Measurements from ENCODE around the gene BBS2.
A peak's percentile ranks its signal among the peaks of the same experiment; 100 is the strongest.

BBS2 gene

DNA sequence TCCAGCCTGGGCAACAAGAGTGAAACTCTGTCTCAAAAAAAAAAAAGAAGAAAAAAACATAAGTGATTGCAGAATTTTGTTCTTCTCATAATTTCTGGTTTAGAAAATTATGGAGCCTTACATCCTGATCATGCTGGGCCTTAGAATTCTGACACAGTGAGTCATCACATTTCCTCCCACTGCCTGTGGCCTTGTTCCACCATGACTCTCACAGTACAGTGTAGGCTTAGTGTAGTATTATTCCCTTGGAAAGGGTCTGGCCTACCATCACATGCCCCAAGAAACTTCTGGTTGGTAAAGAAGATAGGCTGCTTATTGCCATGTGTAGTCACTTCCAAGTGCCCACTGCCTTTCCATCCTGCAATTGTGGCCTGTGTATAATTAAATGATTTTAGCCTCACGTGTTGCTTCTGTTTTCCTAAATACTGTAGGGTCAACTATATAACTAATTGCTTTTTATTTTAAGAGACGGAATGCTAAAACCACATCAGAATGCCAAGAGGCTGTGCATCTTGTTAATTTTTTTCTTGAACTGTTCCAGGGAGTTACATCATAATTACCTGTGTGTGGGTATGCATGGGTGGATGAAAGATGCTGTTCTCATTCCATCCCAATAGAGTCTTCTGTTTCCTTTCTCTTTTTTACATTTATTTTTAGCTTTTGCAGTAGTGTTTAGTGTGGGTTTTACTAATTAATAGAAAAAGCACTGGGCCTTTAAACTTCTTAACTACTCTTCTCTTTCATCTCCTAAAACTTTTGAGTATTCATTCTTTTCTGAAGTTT is 42.5 kb downstream of the BBS2 start:
- TF ChIP-seq GATA3 (IDR thresholded peaks at IDR 0.05; ENCODE audit: low read depth, low read length) (no peak), GATA2 (IDR thresholded peaks at IDR 0.05; ENCODE audit: low read depth, low read length) (no peak)

DNA sequence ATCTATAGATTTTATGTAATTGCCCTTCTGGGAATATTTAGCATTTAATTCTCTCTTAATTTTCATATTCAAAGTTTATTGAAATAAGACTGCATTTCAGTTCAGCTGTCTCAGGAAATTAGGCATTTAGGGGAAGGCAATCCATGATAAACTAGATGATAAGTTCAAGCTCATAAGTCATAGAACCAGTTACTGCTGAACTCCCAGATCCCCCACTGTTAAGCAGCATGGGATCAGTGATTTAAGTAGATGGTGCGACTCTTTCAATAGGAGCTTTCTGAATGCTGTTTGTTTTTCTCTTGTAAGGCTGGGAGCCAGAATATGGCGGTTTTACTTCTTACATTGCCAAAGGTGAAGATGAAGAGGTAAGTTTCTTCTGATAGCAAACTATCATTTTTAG is 44.6 kb downstream of the BBS2 start:
- TF ChIP-seq GATA3 (IDR thresholded peaks at IDR 0.05; ENCODE audit: low read depth, low read length), result no peak
- TF ChIP-seq GATA2 (IDR thresholded peaks at IDR 0.05; ENCODE audit: low read depth, low read length), result no peak

DNA sequence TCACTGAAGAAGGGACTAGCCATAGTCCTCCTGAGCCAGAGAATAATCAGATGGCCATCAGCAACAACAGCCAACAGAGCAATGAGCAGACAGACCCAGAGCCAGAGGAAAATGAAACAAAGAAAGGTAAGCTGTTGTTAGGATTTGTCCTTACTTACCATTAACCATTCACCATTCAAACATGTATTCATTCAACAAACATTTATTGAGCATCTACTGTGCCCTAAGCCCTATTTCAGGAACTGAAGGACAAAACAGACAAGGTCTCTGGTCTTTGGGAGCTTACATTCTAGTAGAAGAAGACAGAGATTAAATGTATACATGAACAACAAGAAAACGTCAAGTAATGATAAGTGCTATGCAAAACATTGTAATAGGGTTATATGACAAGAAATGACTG is 49.2 kb downstream of the BBS2 start:
- no peak for TF ChIP-seq GATA3 (IDR thresholded peaks at IDR 0.05; ENCODE audit: low read depth, low read length)
- TF ChIP-seq GATA2 (IDR thresholded peaks at IDR 0.05; ENCODE audit: low read depth, low read length), result no peak

DNA sequence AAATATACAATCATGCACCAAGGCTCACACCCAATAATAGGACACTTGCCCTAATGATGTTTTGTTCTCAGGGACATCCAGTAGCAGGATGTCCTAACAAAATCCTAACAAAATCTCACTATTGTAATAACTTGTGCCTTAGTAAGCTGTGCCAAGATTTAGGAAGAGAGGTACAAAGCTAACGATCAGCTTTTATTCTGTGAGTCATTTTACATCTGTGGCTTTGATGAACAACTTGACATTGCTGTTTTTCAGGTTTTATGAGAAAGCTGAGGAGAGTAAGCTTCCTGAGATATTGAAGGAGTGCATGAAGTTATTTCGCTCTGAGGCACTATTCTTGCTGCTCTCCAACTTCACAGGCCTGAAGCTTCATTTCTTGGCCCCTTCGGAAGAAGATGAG is 49.6 kb downstream of the BBS2 start:
- no peak for TF ChIP-seq GATA3 (IDR thresholded peaks at IDR 0.05; ENCODE audit: low read depth, low read length)
- no peak for TF ChIP-seq GATA2 (IDR thresholded peaks at IDR 0.05; ENCODE audit: low read depth, low read length)

DNA sequence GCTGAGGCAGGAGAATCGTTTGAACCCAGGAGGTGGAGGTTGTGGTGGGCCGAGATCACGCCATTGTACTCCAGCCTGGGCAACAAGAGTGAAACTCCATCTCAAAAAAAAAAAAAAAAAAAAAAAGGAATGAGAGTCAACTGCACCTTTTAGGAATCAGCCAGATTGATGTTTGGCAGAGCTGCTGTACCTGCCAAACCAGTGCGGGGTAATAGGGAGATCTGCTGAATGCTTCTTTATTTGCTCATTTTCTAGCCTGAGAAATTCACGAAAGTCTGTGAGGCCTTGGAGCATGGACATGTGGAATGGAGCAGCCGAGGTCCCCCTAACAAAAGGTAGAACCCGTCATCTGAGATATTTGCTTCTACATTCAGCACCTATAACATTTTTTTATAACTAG is 50.1 kb downstream of the BBS2 start:
- TF ChIP-seq GATA3 (IDR thresholded peaks at IDR 0.05; ENCODE audit: low read depth, low read length) (no peak), GATA2 (IDR thresholded peaks at IDR 0.05; ENCODE audit: low read depth, low read length) (no peak)

DNA sequence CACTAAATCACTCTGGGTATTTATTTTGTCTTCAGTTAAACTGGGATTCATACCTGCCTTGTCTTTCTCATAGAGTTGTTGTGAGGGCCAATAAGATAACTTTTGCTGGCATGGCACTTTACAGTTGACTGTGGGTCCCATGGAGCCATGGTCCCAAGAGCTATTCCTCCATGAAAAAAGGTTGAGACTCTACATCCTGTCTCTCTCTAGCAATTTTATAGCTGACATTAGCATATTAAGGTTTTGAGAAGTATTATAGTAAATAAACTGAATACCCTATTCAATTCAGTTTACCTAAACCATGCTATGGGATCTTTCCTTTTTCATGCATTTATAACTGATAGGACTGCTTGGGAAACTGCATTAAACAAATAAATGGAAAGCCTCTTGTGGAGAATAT is 51.0 kb downstream of the BBS2 start:
- TF ChIP-seq GATA3 (IDR thresholded peaks at IDR 0.05; ENCODE audit: low read depth, low read length) (no peak), GATA2 (IDR thresholded peaks at IDR 0.05; ENCODE audit: low read depth, low read length) (no peak)

DNA sequence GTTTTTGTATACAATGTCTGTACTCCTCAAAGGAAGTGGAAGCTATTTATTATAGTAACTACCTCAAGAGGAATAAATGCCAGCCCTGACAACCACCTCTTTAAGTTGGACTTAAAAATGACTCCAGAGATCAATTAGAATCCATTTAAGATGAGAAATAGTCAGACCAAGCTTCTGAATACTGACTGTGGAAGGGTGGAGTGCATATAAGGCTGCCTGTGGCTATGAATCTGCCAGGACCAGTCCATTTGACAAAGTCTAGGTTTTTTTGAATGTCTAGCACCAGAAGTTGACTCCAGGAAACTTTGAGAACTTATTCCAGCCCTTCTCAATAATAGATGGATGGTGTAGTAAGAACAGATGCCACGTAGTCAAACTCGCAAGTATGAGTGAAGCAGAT is 53.5 kb downstream of the BBS2 start:
- TF ChIP-seq GATA2 (IDR thresholded peaks at IDR 0.05; ENCODE audit: low read depth, low read length) (no peak), GATA3 (IDR thresholded peaks at IDR 0.05; ENCODE audit: low read depth, low read length) (no peak)

DNA sequence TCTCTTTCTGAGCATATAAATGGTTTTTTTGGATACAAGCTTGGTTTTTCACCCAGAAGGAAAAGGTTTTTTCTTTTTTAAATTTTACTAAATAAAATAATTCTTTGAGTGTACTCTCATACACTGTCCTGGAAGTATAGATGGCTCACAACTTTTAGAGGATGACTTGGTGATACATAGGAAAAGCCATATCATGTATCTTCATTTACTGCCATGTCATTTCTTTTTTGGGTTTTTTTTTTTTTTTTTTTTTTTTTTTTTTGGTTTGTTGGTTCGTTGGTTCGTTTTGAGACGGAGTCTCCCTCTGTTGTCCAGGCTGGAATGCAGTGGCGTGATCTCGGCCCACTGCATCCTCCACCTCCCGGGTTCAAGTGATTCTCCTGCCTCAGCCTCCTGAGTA is 56.7 kb downstream of the BBS2 start:
- TF ChIP-seq GATA2 (IDR thresholded peaks at IDR 0.05; ENCODE audit: low read depth, low read length) (no peak), GATA3 (IDR thresholded peaks at IDR 0.05; ENCODE audit: low read depth, low read length) (no peak)

DNA sequence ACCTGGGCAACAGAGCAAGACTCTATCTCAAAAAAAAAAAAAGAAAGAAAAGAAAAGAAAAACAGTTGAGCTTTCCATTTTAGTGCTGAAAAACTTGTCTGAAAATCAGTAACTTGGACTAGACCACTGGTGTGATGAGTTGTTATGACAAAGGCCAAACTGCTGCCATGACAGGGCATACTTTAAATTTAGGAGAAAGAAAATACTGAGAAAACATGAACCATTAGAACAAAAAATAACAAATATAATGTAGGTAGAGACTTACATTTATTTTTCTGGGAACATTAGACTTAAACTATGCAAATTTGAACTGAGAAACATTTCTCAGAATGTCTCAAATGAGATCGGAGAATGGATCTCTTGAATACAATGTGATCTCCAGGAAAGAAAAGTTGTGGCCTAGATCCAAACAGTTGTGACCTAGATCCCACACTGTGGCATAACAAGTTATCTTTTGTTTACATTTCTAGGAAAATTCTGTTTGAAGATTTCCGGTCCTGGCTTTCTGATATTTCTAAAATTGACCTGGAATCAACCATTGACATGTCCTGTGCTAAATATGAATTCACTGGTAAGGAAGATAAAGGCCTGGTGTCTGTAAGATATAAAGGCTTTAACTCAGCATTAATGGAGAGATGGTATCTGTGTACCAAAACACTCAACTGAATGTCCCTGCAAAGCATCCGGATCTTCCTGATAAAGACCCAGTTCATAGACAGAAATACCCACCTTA is 57.6 kb downstream of the BBS2 start:
- TF ChIP-seq GATA2 (IDR thresholded peaks at IDR 0.05; ENCODE audit: low read depth, low read length), result peak; percentile 85; the same call in 1 of the 2 replicates
- peak; percentile 85 for TF ChIP-seq GATA3 (IDR thresholded peaks at IDR 0.05; ENCODE audit: low read depth, low read length)

DNA sequence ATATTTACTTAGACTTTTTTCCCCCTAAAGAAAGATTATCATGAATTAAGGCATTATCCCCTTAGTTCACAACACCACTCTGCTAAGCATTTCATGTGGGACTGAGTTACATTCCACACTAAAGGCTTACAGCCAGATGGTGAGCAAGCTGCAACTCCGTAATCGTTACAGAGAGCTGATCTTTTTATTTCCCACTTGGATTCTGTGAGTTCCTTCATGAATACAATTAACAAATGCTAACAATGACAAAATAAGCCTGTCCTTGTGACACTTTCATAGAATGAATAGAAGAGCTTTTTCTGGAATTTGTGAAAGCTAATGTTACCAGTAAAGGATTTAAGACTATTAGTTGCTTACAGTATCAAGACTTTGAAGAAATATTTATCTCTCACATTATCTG is 59.7 kb downstream of the BBS2 start:
- TF ChIP-seq GATA2 (IDR thresholded peaks at IDR 0.05; ENCODE audit: low read depth, low read length) (no peak), GATA3 (IDR thresholded peaks at IDR 0.05; ENCODE audit: low read depth, low read length) (no peak)

DNA sequence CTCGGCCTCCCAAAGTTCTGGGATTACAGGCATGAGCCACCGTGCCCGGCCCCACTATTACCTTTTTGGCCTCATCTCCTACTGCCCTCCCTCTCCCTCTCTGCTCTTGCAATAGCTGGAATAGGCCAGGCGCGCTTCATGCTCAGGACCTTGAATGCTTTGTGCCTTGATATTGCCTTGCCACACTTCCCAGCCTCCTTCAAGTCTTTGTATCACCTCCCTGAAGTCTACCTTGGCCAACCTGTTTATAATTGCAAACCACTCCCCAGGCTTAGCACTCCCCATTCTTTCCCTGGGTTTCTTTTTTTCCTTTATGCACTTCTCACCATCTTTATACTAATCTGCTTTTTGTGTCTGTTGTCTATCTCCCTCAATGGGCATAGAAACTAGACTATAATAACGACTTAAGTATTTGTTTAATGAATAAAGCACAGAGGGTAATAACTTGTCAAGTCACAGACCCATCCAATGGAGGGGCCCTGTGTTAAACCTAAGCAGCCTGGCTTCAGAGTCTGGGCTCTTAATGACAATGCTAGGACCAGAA is 61.8 kb downstream of the BBS2 start:
- TF ChIP-seq GATA3 (IDR thresholded peaks at IDR 0.05; ENCODE audit: low read depth, low read length) (no peak), GATA2 (IDR thresholded peaks at IDR 0.05; ENCODE audit: low read depth, low read length) (no peak)

DNA sequence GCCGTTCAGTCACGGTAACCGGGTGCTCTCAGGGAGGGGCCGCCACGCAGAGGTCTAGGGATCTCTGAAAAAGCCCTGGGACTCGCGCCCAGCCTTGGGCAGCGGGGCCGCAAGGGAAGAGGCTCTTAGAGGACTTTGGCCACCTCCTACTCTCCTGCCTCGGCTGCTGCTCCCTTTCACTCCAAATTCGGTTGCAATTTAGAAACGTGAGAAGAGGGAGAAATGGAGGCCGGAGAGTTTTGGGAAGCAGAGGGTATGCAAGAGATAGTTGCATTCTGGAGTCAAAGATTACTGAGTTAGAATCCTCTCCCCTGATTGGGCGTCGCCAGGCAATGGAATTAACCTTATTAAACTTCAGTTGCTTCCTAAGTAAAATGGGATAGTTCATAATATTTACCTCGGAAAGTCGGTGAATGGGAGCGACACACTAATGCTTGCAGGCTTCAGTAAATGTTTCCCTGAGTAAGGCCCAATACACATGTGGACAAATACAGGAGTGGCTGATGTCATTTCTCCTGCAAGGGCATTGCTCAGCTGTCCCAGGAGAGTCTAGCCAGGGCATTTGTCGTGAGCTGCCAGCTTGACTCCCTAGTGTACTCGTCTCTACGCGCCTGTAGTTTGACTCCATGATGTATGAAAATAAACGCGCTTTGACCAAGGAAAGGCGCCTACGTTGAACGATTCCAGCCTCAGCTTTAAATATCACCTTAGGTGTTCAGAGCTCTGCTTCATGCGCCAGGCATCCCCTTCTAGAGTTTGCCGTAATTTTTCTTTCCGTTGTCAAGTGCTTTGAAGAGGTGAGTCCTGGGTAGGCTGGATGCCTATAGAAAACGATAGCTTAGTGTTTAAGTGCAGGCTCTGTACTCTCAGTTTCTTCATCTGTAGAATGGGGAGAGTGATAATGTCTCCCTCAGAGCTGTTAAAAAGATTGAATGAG is 67.8 kb downstream of the BBS2 start:
- TF ChIP-seq GATA2 (IDR thresholded peaks at IDR 0.05; ENCODE audit: low read depth, low read length) (no peak), GATA3 (IDR thresholded peaks at IDR 0.05; ENCODE audit: low read depth, low read length) (no peak)

DNA sequence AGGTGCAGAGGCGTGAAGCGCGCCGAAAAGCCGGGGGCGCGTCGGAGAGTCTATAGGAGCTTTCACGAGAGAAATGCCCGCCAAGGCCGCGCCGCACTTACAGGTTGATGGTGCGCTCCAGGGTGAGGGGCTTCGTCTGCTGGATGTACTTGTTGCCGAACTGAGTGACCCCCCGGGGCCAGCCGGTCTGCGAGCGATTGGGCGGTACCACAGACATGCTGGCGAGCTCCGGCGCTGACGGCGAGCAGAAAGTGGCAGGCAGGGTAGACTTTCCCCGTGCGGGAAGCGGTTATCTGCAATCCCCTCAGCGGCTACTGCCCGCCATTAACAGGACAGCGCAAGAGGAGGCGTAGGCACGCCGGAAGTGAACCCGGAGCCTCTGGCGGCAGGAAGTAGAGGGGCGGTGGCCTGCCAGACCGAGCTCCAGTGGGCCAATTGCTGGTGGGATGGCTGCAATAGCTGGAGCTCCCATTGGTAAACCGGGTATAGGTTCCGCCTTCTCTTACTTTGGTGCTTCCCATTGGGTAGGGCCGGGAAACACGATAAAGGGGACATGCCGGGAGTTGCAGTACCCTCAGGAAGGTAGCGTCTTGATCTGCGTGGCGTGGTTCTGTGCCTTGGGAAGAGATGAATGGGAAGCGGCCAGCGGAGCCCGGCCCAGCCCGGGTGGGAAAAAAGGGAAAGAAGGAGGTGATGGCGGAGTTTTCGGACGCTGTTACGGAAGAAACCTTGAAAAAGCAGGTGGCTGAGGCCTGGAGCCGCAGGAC is 68.7 kb downstream of the BBS2 start, which contains the start of the genes NUDT21 and OGFOD1:
Gene NUDT21 (minus strand): TSS at position 347 of the 767 bp plus-strand sequence. CDS start 130 bp downstream, at position 217.
Gene OGFOD1 (plus strand): TSS at position 569 of the 767 bp plus-strand sequence. CDS start 59 bp downstream, at position 628.
- TF ChIP-seq GATA2 (IDR thresholded peaks at IDR 0.05; ENCODE audit: low read depth, low read length) (peak; percentile 5; the same call in 1 of the 2 replicates), GATA3 (IDR thresholded peaks at IDR 0.05; ENCODE audit: low read depth, low read length) (no peak)
